ENCODE results near the gene ABCG2.
"Not testable (repeated sequence)": the region's sequence is repeated elsewhere in the genome, so short reads cannot be mapped to it uniquely, and the experiment has no call there.

ABCG2 gene

DNA sequence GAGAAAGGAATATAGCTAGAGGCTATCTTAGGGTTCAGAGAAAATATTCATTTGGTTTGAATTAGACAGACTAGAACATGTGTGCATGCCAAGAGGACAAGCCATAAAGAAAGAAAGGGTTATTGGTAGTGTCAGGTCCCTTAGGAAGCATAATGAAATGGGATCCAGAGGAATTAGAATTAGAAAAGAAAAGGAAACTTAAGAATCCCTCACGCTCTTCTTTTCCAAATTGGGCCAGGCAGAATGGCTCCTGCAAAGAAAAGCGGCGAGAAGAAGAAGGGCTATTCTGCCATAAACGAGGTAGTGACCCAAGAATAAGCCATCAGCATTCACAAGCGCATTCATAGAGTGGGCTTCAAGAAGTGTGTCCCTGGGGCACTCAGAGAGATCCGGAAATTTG lies 4.9 kb upstream of the ABCG2 start:
- no peak for DNase-seq (ENCODE audit: low spot score)

DNA sequence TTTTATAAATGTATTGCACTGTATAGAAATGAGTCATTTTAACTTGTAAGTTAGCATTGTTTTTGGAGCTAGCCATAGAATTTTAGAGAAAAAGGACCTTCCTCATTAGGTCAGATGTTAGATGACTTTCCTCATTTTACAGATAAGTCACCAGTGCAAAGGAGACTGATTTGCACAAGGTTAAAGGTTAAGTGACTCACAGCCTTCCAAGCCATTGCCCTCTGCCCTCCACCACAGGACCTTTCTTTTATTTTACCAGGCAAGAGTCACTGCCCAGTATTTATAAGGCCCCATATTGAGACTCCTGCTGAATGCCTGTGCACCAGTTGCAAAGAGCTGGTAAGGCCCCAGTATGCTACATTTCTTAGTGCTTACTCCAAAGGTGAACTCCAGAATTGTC lies 4.2 kb upstream of the ABCG2 start:
- DNase-seq (ENCODE audit: low spot score) = peak; percentile 62

DNA sequence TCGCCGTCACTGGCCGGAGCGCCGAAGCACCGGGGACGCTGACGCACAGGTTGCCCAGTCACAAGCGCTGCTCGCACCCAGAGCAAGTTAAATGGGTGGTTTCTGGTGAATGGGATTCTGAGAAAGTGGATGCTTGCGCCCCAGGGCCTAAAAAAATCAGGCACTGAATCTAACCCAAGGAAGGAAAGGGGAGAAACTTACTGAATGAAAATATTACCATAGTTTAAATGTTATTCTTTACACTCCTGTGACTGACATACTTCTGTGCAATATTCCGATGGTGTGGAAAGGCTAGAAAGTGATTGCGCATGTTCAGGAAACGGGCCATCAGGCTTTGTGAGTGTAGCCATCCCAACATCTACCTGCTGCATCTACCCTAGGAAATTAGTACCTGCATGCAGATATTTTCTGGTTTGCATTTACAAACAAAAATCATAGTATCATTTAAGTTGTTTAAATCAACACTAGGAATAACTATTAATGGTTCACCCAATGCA lies 838 bp upstream of the ABCG2 start:
- DNase-seq (ENCODE audit: low spot score) = no peak

DNA sequence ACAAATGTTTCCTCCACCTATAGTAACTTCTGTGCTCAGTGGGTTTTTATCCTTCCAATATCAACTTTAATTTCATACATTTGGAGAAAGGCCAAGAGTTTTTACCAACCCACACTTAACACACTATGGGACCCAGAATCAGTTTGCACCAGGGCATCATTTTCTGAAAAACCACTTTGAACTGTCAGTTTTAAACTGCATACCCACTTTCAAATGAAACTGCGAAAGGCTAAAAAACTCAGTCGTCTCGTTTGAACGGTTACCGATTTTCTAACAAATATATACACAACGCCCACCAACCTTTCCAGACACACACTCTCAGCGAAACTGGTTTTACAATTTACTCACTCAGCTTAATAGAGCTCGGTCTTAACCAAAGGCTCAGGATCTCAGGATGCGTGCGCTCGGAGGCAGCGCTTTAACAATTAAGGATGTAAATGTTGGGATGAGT lies 376 bp downstream of the ABCG2 start:
- no peak for DNase-seq (ENCODE audit: low spot score)

DNA sequence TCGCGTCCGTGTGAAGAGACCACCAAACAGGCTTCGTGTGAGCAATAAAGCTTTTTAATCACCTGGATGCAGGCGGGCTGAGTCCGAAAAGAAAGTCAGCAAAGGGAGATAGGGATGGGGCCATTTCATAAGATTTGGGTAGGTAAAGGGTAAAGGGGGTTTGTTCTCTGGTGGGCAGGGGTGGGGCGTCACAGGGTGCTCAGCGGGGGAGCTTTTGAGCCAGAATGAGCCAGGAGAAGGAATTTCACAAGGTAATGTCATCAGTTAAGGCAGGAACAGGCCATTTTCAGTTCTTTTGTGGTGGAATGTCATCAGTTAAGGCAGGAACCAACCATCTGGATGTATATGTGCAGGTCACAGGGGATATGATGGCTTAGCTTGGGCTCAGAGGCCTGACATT lies 6.1 kb downstream of the ABCG2 start:
- DNase-seq (ENCODE audit: low spot score) = not testable (repeated sequence)

DNA sequence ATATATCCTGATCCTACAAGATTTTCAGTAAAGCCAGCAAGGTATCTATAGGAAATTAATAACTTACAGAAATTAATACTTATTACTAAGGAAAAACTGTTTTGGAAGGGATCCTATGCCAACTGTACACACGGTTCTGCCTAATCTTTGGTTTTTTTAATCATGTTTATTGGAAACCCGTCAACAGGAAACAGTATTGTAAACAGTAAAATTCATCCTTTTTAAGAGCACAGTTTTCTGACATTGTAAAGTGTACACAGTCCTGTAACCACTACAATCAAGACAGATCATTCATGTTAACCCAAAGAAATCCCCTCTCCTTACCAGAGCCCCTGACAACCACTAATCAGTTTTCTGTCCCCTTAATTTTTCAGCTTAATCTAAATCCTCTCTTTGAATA lies 9.9 kb downstream of the ABCG2 start:
- DNase-seq (ENCODE audit: low spot score) = no peak

DNA sequence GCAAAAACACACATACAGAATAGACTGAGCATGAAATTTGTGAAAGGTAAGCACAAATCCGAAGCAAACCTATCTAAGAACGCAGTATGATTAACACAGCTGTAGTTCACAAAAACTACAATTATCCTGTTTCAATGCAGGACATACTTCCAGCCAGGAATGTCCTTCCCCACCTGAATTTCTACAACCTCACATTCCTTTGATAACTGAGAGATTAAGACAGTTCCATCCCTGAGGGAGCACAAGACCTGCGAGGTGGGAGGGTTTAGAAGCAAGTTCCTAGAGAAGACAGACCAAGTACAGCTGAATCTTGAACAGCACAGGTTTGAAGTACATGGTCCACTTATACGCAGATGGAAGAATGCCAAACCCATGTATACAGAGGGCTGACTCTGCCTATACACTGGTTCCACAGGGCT lies 10.6 kb downstream of the ABCG2 start:
- no peak for DNase-seq (ENCODE audit: low spot score)

DNA sequence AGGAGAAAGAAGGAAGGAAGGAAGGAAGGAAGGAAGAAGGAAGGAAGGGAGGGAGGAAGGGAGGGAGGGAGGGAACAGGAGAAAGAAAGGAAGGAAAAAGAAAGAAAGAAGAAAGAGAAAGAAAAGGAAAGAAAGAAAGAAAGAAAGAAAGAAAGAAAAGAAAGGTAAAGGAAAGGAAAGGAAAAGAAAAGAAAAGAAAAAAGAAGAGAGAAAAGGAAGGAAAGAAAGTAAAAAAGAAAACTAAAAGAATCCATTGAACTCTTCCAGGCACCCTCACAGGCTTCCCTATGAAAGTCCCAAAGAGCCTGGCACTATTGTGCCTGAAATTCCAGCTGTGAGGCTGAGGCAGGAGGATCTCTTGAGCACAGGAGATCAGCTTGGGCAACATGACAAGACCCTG lies 11.5 kb downstream of the ABCG2 start:
- no peak for DNase-seq (ENCODE audit: low spot score)

DNA sequence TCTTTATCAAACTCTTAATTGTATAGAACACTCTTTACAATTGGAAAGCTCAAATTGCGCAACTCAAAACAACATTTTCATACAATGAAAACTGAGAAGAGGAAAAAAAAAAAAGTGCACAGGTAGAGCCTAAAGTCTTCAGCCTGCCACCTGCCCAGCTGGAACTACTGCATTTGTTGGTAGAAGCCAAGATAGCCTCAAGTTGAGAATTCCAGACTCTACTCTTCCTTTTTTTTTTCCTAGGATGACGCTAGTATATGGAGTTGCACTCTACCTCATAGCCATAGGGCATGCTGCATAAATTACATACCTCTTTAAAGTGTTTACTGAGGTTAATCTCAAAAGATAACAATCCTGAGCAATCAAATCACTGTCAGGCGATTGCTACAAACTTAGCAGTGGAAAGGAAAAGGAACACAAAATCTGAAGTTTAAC lies 13.6 kb downstream of the ABCG2 start:
- DNase-seq (ENCODE audit: low spot score) = no peak

DNA sequence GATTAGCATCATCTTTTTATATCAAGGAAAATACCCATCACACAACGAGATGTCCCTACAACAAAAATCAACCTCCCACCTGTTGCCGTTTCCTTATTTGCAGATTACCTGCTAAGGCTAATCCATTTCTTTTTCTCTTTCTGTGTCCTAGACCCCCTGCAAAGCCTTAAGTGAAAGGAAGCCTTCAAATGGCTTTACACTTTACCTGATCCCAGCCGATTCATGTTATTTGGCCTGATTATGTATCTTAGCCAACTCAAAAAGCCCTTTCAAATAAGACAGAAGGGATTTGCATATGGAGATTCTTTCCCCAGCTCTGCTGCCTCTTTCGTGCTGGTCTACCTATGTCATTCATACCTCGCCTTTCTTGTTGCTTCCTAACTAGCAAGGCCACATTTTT lies 14.4 kb downstream of the ABCG2 start:
- no peak for DNase-seq (ENCODE audit: low spot score)

DNA sequence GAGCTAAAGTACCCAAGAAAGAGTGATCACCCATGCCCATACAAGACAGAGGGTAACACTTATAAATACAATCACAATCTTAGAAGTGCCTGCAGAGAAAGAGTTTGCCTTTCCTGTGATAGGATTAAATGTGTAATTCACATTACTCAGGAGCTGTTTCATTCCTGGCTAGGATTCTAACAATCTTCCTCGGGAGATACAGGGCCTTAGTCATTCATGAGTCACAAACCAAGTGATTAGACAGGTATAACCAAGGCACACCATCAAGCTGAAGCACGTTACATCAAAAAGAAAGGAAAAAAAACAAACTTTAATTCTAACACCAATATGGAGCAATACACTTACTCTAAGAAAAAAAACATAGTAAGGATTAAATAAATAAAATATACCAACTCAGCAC lies 14.9 kb downstream of the ABCG2 start:
- no peak for DNase-seq (ENCODE audit: low spot score)

DNA sequence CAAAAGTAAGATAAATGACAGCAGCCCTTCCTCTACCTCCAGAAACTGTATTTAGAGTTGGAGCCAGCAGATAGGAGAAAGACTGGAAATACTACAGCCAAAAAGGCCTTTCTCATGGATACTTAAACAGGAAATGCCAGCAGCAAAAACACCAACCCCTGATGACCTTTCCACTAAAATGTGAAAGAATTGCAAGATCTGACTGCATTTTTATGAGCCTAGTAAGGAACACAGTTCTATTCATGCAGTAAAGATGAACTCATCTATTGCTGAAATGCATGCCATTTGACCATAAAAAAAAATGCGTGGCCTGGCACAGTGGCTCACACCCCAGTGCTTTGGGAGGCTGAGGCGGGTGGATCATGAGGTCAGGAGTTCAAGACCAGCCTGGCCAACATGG lies 19.9 kb downstream of the ABCG2 start:
- DNase-seq (ENCODE audit: low spot score) = no peak

DNA sequence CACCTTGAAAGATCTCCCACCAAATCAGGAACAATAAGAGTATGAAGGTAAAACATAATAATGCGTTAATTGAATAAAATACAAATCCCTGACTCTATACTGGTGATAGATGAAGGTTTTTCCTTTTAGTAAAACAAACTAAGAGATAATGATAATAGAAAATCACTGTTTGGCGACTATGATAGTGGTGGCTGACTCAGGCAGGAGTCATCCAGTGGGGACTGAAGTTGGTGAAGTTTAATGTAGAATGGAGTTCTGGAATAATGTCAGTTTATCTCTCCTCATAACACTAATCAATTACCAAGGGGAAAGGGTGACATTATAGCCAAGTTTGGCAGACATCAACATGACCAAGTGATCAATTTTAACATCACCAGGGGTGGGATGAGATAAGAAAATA lies 21.3 kb downstream of the ABCG2 start:
- no peak for DNase-seq (ENCODE audit: low spot score)

DNA sequence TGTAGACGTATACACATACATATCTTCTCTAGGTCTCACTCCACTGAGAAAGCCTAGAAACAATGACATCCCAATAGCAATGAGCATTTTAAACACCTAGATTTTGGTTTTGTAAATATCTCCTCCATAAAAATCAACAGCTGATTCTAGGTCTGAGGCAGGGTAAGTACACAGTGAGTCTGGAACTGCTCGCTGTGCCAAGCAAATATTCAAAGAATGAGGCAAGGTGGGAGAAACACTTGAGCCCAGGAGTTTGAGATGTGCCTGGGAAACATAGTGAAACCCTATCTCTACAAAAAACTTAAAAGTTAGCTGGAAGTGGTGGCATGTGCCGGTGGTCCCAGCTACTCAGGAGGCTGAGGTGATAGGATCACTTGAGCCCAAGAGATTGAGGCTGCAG lies 22.2 kb downstream of the ABCG2 start:
- no peak for DNase-seq (ENCODE audit: low spot score)

DNA sequence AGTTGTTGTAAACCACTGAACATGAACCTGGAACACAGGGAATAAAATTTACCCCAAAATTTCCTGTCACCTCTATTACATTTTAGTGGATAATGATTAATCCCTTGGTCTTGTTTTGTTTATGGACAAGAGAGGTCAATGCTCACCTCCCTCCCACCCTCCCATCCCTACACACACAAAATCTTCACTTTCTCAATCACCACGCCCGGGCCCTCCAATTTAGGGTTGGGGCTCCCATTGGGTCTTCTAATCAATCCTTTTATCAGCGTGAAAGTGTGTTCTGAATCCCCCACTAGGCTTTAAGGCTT lies 23.1 kb downstream of the ABCG2 start:
- DNase-seq (ENCODE audit: low spot score) = no peak

DNA sequence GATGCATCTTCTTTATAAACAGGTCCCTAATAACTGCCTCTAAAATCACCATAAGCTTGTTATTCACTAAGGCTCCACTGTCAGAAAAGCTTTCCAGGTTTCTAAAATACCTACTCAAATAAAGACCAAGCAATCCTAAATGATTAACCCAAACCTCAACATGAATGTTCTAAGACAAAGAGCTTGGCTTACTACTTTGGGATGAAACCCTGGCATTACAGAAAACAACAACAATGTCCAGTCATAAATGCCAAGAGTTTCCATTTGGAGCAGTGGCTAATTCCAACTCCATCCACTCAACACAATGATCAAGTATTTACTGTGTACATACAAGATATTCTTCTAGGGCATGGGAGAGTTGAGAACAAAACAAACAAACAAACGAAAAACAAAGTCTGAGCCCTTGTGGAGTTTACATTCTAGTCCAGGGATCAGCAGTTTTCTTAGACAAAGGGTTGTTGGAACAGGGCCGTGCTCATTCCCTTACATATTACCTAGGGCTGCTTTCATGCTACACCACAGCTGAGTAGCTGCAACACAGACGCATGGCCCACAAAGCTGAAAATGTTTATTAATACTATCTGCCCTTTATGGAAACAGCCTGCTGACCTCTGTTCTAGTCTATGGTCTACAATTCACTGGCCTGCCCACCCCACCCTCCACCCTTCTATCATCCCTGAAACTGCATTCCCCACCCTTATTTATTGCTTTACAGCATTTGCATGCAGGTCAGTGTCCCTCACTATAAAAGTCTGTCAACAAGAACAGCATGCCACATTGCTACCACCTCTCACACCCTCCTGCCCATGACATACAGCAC lies 23.7 kb downstream of the ABCG2 start:
- no peak for DNase-seq (ENCODE audit: low spot score)

DNA sequence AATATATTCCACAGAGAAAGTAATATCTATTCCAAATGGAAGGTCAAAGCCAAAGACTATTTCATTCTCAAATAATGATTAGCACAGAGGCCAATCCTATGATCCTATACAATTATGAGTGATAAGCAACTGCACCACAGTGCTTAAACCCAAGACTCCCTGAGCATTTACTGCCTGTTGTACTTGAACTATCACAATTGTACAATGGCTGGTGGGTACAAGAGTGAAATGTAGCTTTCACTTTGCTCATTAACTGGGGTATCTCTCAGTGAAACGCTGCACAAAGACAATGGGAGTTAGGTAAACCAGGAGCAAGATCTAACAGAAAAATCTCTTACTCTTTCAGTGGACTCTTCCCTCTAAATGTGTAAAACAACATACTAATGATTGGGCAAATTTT lies 24.3 kb downstream of the ABCG2 start:
- DNase-seq (ENCODE audit: low spot score) = no peak

DNA sequence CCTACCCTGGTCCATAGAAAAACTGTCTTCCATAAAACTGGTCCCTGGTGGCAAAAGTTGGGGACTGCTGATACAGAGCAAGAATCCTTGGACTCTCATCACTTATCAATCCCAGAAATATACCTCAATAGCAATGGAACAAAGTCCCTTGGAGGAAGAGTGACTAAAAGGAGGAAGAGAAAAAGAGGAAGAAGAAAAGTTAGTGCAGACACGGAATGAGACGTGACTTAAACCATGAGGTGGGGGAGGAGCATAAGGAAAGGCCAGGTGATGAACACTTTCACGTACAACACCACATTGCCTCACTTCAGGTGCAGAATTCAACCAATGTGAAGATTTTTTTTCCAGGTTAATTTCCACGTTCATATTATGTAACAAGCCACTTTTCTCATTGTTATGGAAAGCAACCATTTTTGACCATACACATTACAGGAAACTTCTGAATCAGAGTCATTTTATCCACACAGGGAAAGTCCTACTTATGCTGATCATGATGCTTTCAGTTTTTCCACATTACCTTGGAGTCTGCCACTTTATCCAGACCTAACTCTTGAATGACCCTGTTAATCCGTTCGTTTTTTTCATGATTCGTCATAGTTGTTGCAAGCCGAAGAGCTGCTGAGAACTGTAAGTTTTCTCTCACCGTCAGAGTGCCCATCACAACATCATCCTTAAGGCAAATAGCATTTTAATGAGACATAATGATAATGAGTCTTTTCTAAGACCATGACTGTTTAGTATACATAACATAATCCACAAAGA lies 27.7 kb downstream of the ABCG2 start:
- no peak for DNase-seq (ENCODE audit: low spot score)

DNA sequence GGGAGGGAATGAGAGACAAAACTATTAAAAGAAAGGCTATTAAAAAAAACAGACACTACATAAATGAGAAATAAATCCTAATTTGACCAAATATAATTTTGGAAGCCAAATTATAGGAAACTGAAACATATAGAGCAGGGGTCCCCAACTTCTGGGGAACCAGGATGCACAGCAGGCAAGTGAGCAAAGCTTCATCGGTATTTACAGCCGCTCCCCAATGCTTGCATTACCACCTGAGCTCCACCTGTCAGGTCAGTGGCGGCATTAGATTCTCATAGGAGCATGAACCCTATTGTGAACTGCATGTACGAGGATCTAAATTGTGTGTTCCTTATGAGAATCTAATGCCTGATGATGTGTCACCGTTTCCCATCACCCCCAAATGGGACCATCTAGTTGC lies 28.4 kb downstream of the ABCG2 start:
- DNase-seq (ENCODE audit: low spot score) = no peak

DNA sequence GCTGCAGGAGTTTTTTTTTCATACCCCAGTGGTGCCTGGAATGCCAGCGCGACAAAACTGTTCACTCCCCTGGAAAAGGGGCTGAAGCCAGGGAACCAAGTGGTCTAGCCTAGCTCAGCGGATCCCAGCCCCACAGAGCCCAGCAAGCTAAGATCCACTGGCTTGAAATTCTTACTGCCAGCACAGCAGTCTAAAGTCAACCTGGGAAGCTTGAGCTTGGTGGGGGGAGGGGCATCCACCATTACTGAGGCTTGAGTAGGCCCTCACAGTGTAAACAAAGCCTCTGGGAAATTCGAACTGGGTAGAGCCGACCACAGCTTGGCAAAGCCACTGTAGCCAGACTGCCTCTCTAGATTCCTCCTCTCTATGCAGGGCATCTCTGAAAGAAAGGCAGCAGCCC lies 36.2 kb downstream of the ABCG2 start:
- not testable (repeated sequence) for DNase-seq (ENCODE audit: low spot score)

DNA sequence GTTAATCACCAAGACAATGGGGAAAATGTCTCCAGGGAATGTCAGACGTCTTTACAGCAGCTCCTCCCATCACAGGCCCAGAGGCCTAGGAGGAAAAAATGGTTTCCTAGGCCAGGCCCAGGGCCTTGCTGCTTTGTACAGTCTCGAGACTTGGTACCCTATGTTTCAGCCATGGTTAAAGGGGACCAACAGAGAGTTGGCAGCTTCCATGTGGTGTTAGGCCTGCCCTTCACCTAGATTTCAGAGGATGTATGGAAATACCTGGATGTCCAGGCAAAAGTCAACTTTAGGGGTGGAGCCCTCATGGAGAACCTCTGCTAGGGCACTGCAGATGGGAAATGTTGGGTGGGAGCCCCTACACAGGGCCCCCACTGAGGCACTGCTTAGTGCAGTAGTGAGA lies 38.5 kb downstream of the ABCG2 start:
- DNase-seq (ENCODE audit: low spot score) = no peak

DNA sequence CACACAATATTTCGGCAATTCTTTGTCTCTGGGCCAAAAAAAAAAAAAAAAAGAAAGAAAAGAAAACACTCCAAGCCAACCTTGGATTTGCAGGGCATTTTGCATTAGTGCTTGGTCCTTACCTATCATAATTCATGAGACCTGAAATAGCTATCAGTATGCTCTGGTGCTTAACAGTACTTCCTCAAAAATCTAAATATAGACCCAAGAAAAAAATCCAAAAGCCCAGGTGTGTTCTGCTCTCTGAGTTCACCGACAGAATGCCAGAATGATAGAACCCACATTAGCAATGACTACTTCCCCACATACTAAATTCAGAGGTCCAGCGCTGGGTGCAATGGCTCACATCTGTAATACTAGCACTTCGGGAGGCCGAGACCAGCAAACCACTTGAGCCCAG lies 42.9 kb downstream of the ABCG2 start:
- DNase-seq (ENCODE audit: low spot score) = no peak

DNA sequence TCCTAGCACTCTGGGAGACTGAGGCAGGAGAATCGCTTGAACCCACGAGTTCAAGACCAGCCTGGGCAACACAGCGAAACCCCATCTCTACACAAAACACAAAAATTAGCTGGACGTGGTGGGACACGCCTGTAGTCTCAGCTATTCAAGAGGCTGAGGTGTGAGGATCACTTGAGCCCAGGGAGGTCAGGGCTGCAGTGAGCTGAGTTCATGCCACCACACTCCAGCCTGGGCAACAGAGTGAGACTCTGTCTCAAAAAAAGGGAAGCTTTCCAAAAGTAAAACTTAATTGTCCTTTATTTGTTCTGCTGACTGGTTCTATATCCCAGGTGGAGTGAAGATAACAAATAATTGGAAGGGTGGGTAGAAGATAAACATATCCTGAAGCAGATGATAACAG lies 45.6 kb downstream of the ABCG2 start:
- DNase-seq (ENCODE audit: low spot score) = no peak

DNA sequence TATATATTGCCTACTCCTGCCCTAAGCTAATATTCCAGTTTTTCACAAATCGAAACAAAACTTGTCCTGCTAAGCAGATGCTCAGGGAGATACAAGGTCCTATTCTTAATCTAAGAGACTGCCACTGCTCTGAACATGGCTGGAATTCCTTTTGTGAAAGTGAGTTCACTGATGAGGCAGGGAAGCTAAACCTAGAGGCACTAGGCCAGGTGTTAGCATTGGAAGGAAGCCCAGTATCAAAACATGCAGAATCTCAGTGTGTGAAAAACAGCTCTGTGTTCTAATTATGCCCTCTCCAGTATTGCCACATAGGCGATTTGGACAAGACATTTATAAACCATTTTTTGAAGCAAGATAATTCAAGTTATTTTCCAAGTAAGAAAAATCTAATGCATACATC lies 47.6 kb downstream of the ABCG2 start:
- no peak for DNase-seq (ENCODE audit: low spot score)

All from ecto neural progenitor cell (in vitro differentiated cells).